Activated naive CD8-positive, alpha-beta T cell treated with anti-CD3 and anti-CD28 coated beads for 36 hours (primary cell): ENCODE measurements around the gene CD247. TPM values are rescaled to one million over a fixed set of nuclear protein-coding genes. Genes with fewer than 3 reads are reported as not detected.

Experiments
- DNase-seq: peaks from one replicate; pipeline ENCODE4 v3.0.0; 2021
- H3K27ac Mint-ChIP-seq: one replicate; pipeline ENCODE4 v1.8.0; 2022; ENCODE audit warnings: mild to moderate bottlenecking, moderate library complexity, mixed read lengths
- H3K27me3 Mint-ChIP-seq: one replicate; pipeline ENCODE4 v1.8.0; 2022; ENCODE audit warnings: mild to moderate bottlenecking, mixed read lengths
- H3K36me3 Mint-ChIP-seq: one replicate; pipeline ENCODE4 v1.8.0; 2021; ENCODE audit warnings: mild to moderate bottlenecking, mixed read lengths
- H3K4me1 Mint-ChIP-seq: one replicate; pipeline ENCODE4 v1.8.0; 2021; ENCODE audit warnings: mixed read lengths
- H3K4me3 Mint-ChIP-seq: one replicate; pipeline ENCODE4 v1.8.0; 2022; ENCODE audit warnings: mild to moderate bottlenecking, moderate library complexity, mixed read lengths
- H3K9me3 Mint-ChIP-seq: one replicate; pipeline ENCODE4 v1.8.0; 2022; ENCODE audit warnings: mixed read lengths
- total RNA-seq, 2 experiments: library from RNA; stranded (reverse); gene quantifications; one replicate each; pipeline ENCODE4 v1.2.3, GENCODE V29; 2021

The CD247 gene
- total RNA-seq, 2 experiments from 2014 or later: 166 TPM

GRCh38 chr1:167392200-167392696 is 126.1 kb downstream of the CD247 start:
- Mint-ChIP-seq H3K27me3 (no peaks in the 10 kb centered on the region), H3K9me3 (no peaks in the 10 kb centered on the region), H3K4me1 (no peaks in the 10 kb centered on the region), H3K27ac (no peak overlapping the region), H3K36me3 (peaks cover 3% of the 10 kb centered on the region), H3K4me3 (no peak overlapping the region)
- no peak for DNase-seq

- Mint-ChIP-seq H3K9me3 (no peaks in the 10 kb centered on the region), H3K36me3 (peaks cover 6% of the 10 kb centered on the region), H3K4me1 (no peaks in the 10 kb centered on the region), H3K4me3 (no peak overlapping the region), H3K27me3 (no peaks in the 10 kb centered on the region), H3K27ac (no peak overlapping the region)
- no peak for DNase-seq
These were observed 129.4 kb downstream of the CD247 start for GRCh38 chr1:167388976-167389375.

DNA sequence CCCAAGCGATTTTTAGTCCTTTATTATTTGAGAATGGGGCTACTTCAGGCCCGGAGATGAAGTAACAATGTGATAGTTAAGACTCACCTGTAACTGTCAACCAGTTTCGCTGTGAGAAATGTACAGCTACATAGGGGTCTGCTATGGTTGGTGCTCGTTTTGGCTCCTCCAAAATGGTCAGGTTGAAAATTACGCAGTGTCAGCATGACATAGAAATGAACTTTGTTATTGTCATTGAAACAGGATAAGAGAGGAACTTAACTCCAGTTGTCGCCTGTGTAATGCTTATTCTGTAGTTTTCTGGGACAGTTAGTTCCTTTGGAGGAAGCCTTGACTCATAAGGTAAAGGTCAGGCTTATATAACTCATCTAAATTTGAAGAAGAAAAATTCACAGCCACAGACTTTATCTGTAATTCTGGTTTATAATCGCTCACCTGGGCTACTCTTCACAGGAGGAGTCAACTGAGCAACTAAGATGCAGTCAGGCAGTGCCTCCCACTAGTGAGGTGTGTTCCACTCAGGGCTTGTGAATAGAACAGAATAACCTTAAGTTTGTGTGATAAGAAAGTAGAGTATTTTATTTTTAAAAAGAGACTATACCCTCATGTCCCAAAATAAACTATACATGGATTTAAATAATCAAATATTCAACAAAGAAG is 130.9 kb downstream of the CD247 start:
- no peak overlapping the region for H3K27ac Mint-ChIP-seq
- H3K27me3 Mint-ChIP-seq: no peaks in the 10 kb centered on the region
- H3K9me3 Mint-ChIP-seq: no peaks in the 10 kb centered on the region
- no peak for DNase-seq
- no peaks in the 10 kb centered on the region for H3K4me1 Mint-ChIP-seq
- H3K4me3 Mint-ChIP-seq: no peak overlapping the region
- H3K36me3 Mint-ChIP-seq: peaks cover 9% of the 10 kb centered on the region

Other genes starting within 250 kb of the CD247 start
- gene CREG1, start 35.2 kb upstream of the CD247 start, total RNA-seq: 10 to 100 TPM; 11.2 to 11.3 TPM
- 10 to 100 TPM; 56.4 to 58.2 TPM for gene RCSD1, start 111.7 kb upstream of the CD247 start, total RNA-seq
- 10 to 100 TPM; 15.9 to 17.3 TPM for gene MPZL1, start 203.5 kb upstream of the CD247 start, total RNA-seq